HEK293 (cell line): ENCODE measurements around the gene STAC.

Source experiments
- BCL11A ChIP-seq: fragments of 450-650 bp; formaldehyde crosslinking; IDR thresholded peaks from 2 replicates; pipeline ENCODE4 v1.5.1; 2016; ENCODE audit warnings: low read depth, missing biosample characterization, missing genetic modification characterization
- CTCF ChIP-seq: fragments of 450-650 bp; formaldehyde crosslinking; IDR thresholded peaks from 2 replicates; pipeline ENCODE4 v1.5.1; 2016; ENCODE audit warnings: missing biosample characterization, missing genetic modification characterization
- GFI1B ChIP-seq: fragments of 450-650 bp; formaldehyde crosslinking; IDR thresholded peaks from 2 replicates; pipeline ENCODE4 v1.5.1; 2016; ENCODE audit warnings: missing biosample characterization, missing genetic modification characterization
- REST ChIP-seq: fragments of 450-650 bp; formaldehyde crosslinking; IDR thresholded peaks from 2 replicates; pipeline ENCODE4 v1.5.1; 2016; ENCODE audit warnings: missing biosample characterization, missing genetic modification characterization
- YY1 ChIP-seq: fragments of 450-650 bp; formaldehyde crosslinking; IDR thresholded peaks from 2 replicates; pipeline ENCODE4 v1.5.1; 2018; ENCODE audit warnings: missing biosample characterization, missing genetic modification characterization
- ZBTB1 ChIP-seq: fragments of 450-650 bp; formaldehyde crosslinking; IDR thresholded peaks from 2 replicates; pipeline ENCODE4 v1.5.1; 2016; ENCODE audit warnings: missing biosample characterization, missing genetic modification characterization
- ZBTB11 ChIP-seq: fragments of 450-650 bp; formaldehyde crosslinking; conservative IDR thresholded peaks from 2 replicates; pipeline ENCODE4 v1.5.1; 2016; ENCODE audit warnings: low read depth, missing biosample characterization, missing genetic modification characterization
- ZBTB21 ChIP-seq: fragments of 450-650 bp; formaldehyde crosslinking; IDR thresholded peaks from 2 replicates; pipeline ENCODE4 v1.5.1; 2017; ENCODE audit warnings: missing biosample characterization, missing genetic modification characterization
- ZBTB8A ChIP-seq: fragments of 450-650 bp; formaldehyde crosslinking; IDR thresholded peaks from 2 replicates; pipeline ENCODE4 v1.5.1; 2016; ENCODE audit warnings: missing biosample characterization, missing genetic modification characterization
- ZNF302 ChIP-seq: fragments of 450-650 bp; formaldehyde crosslinking; IDR thresholded peaks from 2 replicates; pipeline ENCODE4 v1.5.1; 2016; ENCODE audit warnings: missing biosample characterization, missing genetic modification characterization, low read depth
- ZNF670 ChIP-seq: fragments of 450-650 bp; formaldehyde crosslinking; IDR thresholded peaks from 2 replicates; pipeline ENCODE4 v1.5.1; 2016; ENCODE audit warnings: missing biosample characterization, missing genetic modification characterization, low read depth

GRCh38 chr3:36546226-36546625, 165.9 kb downstream of the STAC start:
- no peak for TF ChIP-seq ZBTB1 (tag by site-specific recombination)
- TF ChIP-seq CTCF (tag by site-specific recombination), result no peak
- no peak for TF ChIP-seq ZBTB8A
- TF ChIP-seq YY1, result no peak
- TF ChIP-seq ZBTB21 (tag by site-specific recombination), result no peak
- TF ChIP-seq ZBTB11, result no peak
- TF ChIP-seq GFI1B (tag by site-specific recombination), result no peak
- TF ChIP-seq ZNF670 (tag by site-specific recombination), result no peak
- TF ChIP-seq ZNF302 (tag by site-specific recombination), result no peak
- no peak for TF ChIP-seq REST (tag by site-specific recombination)
- no peak for TF ChIP-seq BCL11A (tag by site-specific recombination)
